ENCODE results near the gene MAP4K5. TPM values are rescaled to one million over a fixed set of nuclear protein-coding genes. Genes with fewer than 3 reads are reported as not detected.

The MAP4K5 gene
- total RNA-seq, 1 experiment from 2014 or later, result 42.8 TPM

DNA sequence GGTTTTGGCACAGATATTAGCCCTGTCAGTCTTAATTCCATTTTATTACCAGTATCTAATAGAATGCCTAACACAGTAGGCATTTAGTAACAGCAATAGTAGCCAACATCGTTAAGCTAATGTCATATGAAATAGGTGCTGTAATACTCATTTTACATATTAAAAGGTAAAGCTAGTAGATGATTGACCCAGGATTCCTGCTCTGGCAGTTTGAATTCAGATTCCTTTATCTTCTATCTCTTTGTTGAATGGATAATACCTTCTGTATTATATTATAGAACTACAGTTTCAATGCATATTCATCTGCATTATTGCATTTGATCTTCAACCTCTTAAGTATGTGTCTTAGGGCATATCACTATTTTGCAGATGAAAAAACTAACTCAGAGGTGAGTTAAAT is 30.5 kb upstream of the MAP4K5 start:
- DNase-seq (ENCODE audit: low spot score) (no peak), ATAC-seq (no peak)
- H3K27me3 Mint-ChIP-seq (ENCODE audit: low read depth), result peaks cover 38% of the 10 kb centered on the region
- H3K4me3 Mint-ChIP-seq, result no peak overlapping the region
- TF ChIP-seq ATF6 (CRISPR knock-in tag; IDR thresholded peaks at IDR 0.05), result no peak
- TF ChIP-seq CREB1 (CRISPR knock-in tag; IDR thresholded peaks at IDR 0.05), result no peak
- TF ChIP-seq ATF3 (CRISPR knock-in tag; conservative IDR thresholded peaks at IDR 0.05), result no peak
- TF ChIP-seq, protein P1, sequence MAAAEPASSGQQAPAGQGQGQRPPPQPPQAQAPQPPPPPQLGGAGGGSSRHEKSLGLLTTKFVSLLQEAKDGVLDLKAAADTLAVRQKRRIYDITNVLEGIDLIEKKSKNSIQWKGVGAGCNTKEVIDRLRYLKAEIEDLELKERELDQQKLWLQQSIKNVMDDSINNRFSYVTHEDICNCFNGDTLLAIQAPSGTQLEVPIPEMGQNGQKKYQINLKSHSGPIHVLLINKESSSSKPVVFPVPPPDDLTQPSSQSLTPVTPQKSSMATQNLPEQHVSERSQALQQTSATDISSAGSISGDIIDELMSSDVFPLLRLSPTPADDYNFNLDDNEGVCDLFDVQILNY (CRISPR knock-in tag; IDR thresholded peaks at IDR 0.05), result no peak
- TF ChIP-seq E2F1 (CRISPR knock-in tag; IDR thresholded peaks at IDR 0.05), result no peak
- TF ChIP-seq, protein P2, sequence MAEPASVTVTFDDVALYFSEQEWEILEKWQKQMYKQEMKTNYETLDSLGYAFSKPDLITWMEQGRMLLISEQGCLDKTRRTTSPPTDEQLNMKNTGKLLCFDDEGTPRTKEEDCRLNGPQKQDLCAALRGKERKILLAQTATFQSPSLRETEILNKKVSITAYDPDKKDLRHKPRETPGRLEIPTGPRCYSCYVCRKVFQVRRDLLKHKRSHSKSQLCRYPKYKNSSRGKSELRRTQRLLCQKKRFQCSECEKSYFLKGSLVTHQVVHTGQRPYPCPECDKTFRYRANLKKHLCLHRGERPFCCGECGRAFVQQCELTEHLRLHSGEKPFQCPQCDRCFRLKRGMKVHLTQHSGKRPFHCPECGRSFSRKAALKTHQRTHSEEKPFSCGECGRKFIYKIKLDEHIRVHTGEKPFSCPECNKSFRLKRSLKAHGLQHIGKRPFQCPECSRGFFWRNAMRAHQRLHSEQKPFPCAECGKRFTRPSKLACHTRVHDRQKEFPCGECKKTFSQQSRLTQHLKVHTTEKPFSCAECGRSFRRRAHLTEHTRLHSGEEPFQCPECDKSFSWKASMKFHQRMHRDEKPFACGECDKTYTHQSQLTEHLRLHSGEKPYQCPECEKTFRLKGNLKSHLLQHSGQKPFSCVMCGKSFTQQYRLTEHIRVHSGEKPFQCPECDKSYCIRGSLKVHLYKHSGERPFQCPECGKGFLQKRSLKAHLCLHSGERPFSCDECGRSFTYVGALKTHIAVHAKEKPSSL (CRISPR knock-in tag; conservative IDR thresholded peaks at IDR 0.05), result no peak
- no peak overlapping the region for H3K27ac Mint-ChIP-seq
- H3K9me3 Mint-ChIP-seq, result no peaks in the 10 kb centered on the region
- ChIA-PET POLR2A (no interaction called here), CTCF (no interaction called here)
- H3K4me1 Mint-ChIP-seq, result peaks cover 13% of the 10 kb centered on the region
- H3K36me3 Mint-ChIP-seq, result no peaks in the 10 kb centered on the region

GRCh38 chr14:50560931-50561285 is 28.5 kb upstream of the MAP4K5 start:
- POLR2A ChIA-PET, result interaction anchor here (1.0 kb wide), 1 partner anchor 18 kb away, joined by 3 read pairs; no protein-coding TSS in a partner anchor
- Mint-ChIP-seq H3K4me3 (peak overlapping the region; percentile 86), H3K27ac (no peak overlapping the region), H3K4me1 (peaks cover 13% of the 10 kb centered on the region), H3K27me3 (ENCODE audit: low read depth) (peaks cover 46% of the 10 kb centered on the region), H3K36me3 (no peaks in the 10 kb centered on the region), H3K9me3 (no peaks in the 10 kb centered on the region)
- peak; percentile 40 for DNase-seq (ENCODE audit: low spot score)
- peak; percentile 2; the same call in 1 of the 2 replicates for ATAC-seq
- CTCF ChIA-PET, result interaction anchor here (1.0 to 1.4 kb wide), 7 partner anchors 15 to 225 kb away, joined by 3 to 8 read pairs (median 3); no protein-coding TSS in a partner anchor
- TF ChIP-seq IRF2 (CRISPR knock-in tag; IDR thresholded peaks at IDR 0.05; ENCODE audit: borderline replicate concordance, low read depth) (no peak), RELA (CRISPR knock-in tag; IDR thresholded peaks at IDR 0.05; ENCODE audit: borderline replicate concordance) (0 out of 2 replicates have a peak, but pooled peaks have one; percentile 3), NR1H2 (CRISPR knock-in tag; IDR thresholded peaks at IDR 0.05) (no peak)

- H3K27me3 Mint-ChIP-seq (ENCODE audit: low read depth), result peaks cover 46% of the 10 kb centered on the region
- TF ChIP-seq ZBTB21 (CRISPR knock-in tag; IDR thresholded peaks at IDR 0.05; ENCODE audit: borderline replicate concordance), result 0 out of 2 replicates have a peak, but pooled peaks have one; percentile 37
- no peak for TF ChIP-seq ZNF416 (CRISPR knock-in tag; IDR thresholded peaks at IDR 0.05)
- peak; percentile 41; the same call in 1 of the 2 replicates for TF ChIP-seq MAX (CRISPR knock-in tag; IDR thresholded peaks at IDR 0.05)
- 0 out of 2 replicates have a peak, but pooled peaks have one; percentile 55 for TF ChIP-seq CREM (CRISPR knock-in tag; IDR thresholded peaks at IDR 0.05)
- peak; percentile 17; the same call in 1 of the 2 replicates for TF ChIP-seq ARID4B (CRISPR knock-in tag; IDR thresholded peaks at IDR 0.05; ENCODE audit: borderline replicate concordance)
- TF ChIP-seq ZNF423 (CRISPR knock-in tag; IDR thresholded peaks at IDR 0.05), result peak; percentile 39; the same call in 1 of the 2 replicates
- peak; percentile 52; the same call in 1 of the 2 replicates for TF ChIP-seq FOXK1 (CRISPR knock-in tag; IDR thresholded peaks at IDR 0.05)
Measured at GRCh38 chr14:50559990-50560930, 27.9 kb upstream of the MAP4K5 start, which contains the start of gene ATL1. ATL1 (plus strand) TSS chr14:50560145; CDS start chr14:50560266, 121 bp downstream.

More at GRCh38 chr14:50559990-50560930, 27.9 kb upstream of the MAP4K5 start, which contains the start of gene ATL1:
- peak; percentile 81 for DNase-seq (ENCODE audit: low spot score)
- no peaks in the 10 kb centered on the region for H3K9me3 Mint-ChIP-seq
- no peaks in the 10 kb centered on the region for H3K36me3 Mint-ChIP-seq
- ChIA-PET POLR2A (interaction anchor here (1.0 to 1.3 kb wide), 3 partner anchors 19 to 40 kb away, joined by 3 to 5 read pairs (median 4); no protein-coding TSS in a partner anchor), CTCF (interaction anchor here (0.6 to 1.4 kb wide), 13 partner anchors 15 to 300 kb away, joined by 3 to 8 read pairs (median 3); partner anchors contain the start of genes DMAC2L and L2HGDH)
- ATAC-seq, result peak; percentile 95
- peak within 1 kb of the TSS; percentile 86 for H3K4me3 Mint-ChIP-seq
- no peak within 1 kb of the TSS for H3K27ac Mint-ChIP-seq
- H3K4me1 Mint-ChIP-seq, result peaks cover 13% of the 10 kb centered on the region
